Esophagus squamous epithelium (tissue), 5 donors: ENCODE data around the gene MCM9. TPM values are rescaled to one million over a fixed set of nuclear protein-coding genes. Genes with fewer than 3 reads are reported as not detected.
A peak's percentile ranks its signal among the peaks of the same experiment; 100 is the strongest.

ENCODE experiments used
- DNase-seq: peaks from one replicate; lab custom pipeline; 2025; lab: John Stamatoyannopoulos, UW
- H3K27ac ChIP-seq, 4 donors: fragments of 200-600 bp; sonication (generic); one replicate each; pipeline ENCODE4 v1.5.1; 2016 to 2019; ENCODE audit warnings: mild to moderate bottlenecking in 1 of 4
- H3K27me3 ChIP-seq, 4 donors: fragments of 200-600 bp; sonication (generic); 1 replicate in 3 of 4; 2 replicates in 1 of 4; pipeline versions ENCODE4 v1.5.1 to v1.6.0; 2017 to 2021; ENCODE audit warnings: antibody characterized with exemption in 1 of 4
- H3K36me3 ChIP-seq, 3 donors: fragments of 200-600 bp; sonication (generic); one replicate each; pipeline ENCODE4 v1.5.1; 2016 to 2019
- H3K4me1 ChIP-seq, 3 donors: fragments of 200-600 bp; sonication (generic); one replicate each; pipeline ENCODE4 v1.5.1; 2017 to 2019
- H3K4me3 ChIP-seq, 4 donors: fragments of 200-600 bp; sonication (generic); 1 replicate in 3 of 4; 2 replicates in 1 of 4; pipeline ENCODE4 v1.5.1; 2016 to 2019; ENCODE audit warnings: mild to moderate bottlenecking in 2 of 4, moderate library complexity in 1 of 4
- H3K9me3 ChIP-seq, 3 donors: fragments of 200-600 bp; sonication (generic); one replicate each; pipeline ENCODE4 v1.5.1; 2016 to 2019
- CTCF ChIP-seq, 6 experiments: fragments of 450-650 bp in 4 of 6; fragments of 200-600 bp in 2 of 6; sonication (generic) in 2 of 6; IDR thresholded peaks; one replicate each; pipeline ENCODE4 v1.5.1; 2016 to 2019; ENCODE audit warnings: antibody characterized with exemption in 6 of 6, mild to moderate bottlenecking in 4 of 6, moderate library complexity in 4 of 6
- POLR2A ChIP-seq, 4 donors: fragments of 450-650 bp; IDR thresholded peaks; one replicate each; pipeline ENCODE4 v1.6.1; 2017; ENCODE audit warnings: antibody characterized with exemption in 4 of 4, mild to moderate bottlenecking in 4 of 4, moderate library complexity in 3 of 4
- WGBS, 2 donors: methylation state at CpG; one replicate each; pipeline ENCODE4 v1.1.5; 2018; 5-methylcytosine and 5-hydroxymethylcytosine counted together
- intact Hi-C: fragments of 100-400 bp; cut with DNase I; formaldehyde crosslinking; loops from one replicate; pipeline ENCODE4 v1.15.0; 2022
- total RNA-seq, 4 donors: library from RNA; depleted of rRNA; stranded (reverse); fragments of >200 nt; gene quantifications; one replicate each; pipeline ENCODE4 v1.1.0, GENCODE V29; 2016
- donor health status: DM: yes; HTN: yes; CAD: no.

The MCM9 gene
- total RNA-seq, 4 donors from 2014 or later, result 11.1 to 22.3 (median 15.1) TPM

DNA sequence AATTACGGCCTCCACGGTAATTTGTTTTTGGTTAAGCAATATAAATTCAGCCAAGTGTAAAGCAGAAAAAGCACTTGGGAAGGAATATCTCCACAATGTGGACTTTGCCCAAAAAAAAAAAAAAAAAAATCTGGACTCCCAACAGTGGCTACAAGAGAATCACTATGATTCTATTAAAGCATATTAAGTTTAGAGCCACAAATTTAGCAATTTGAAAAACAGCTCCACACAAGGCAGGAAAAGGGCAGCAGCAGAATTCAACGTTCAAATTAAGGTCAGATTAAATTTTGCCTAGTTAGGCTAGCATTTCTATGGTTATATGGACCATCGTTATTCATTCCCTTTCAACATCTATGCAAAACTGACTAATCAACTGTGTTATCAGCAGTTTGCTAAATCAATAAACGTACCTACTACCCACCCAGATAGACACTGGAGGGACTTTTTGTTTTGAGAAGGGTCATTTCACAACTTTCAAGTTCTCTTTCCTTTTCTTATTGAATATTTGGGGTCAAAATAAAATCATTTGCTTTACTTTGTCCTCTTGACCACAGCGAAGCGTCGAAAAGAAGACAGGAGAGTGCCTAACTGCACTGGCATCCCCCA is 1.0 kb downstream of the MCM9 start:
- DNase-seq, result no peak
- H3K27me3 ChIP-seq, result no peaks in the 10 kb centered on the region
- H3K4me1 ChIP-seq, result peaks cover 0 to 35% (median 0%) of the 10 kb centered on the region in 3 donors
- peak overlapping the region in 3 of 4 donors; percentile 93 to 97 (median 96) for H3K27ac ChIP-seq
- peaks cover 0 to 27% (median 0%) of the 10 kb centered on the region in 3 donors for H3K36me3 ChIP-seq
- TF ChIP-seq POLR2A (IDR thresholded peaks at IDR 0.05), result no peak
- WGBS, 2 donors, result 21 to 24% methylated on average over 8 of the region's 8 CpGs
- H3K4me3 ChIP-seq, result peak overlapping the region; percentile 86 to 94 (median 90)
- intact Hi-C loops, result no loop called here
- no peaks in the 10 kb centered on the region for H3K9me3 ChIP-seq

DNA sequence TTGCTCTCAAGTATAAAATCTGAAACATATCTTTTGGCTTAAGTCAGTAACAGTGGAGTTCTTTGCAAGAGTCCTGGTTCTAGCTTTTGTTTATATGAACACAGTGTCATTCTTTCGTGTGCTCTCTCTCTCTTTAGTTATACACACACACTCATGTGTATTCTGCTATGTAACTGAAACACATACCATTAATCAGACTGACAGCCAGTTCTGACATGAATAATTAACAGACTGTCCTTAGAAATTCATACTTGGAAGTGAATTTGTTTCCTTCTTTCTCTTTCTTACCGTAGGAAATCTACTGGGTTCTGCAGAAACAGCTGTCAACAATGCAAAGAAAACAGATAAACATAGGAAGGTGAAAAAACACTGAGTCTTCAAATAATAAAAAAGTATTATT is 2.5 kb downstream of the MCM9 start:
- WGBS, 2 donors, result 22 to 35% methylated on average over 2 of the region's 2 CpGs

GRCh38 chr6:118931436-118931835 is 3.5 kb downstream of the MCM9 start:
- TF ChIP-seq CTCF (IDR thresholded peaks at IDR 0.05) (no peak), POLR2A (IDR thresholded peaks at IDR 0.05) (no peak)
- H3K4me3 ChIP-seq, result no peak overlapping the region
- H3K9me3 ChIP-seq, result no peaks in the 10 kb centered on the region
- H3K27me3 ChIP-seq, result no peaks in the 10 kb centered on the region
- intact Hi-C loops, result no loop called here
- H3K27ac ChIP-seq, result no peak overlapping the region
- peaks cover 0 to 51% (median 0%) of the 10 kb centered on the region in 3 donors for H3K36me3 ChIP-seq
- no peak for DNase-seq
- peaks cover 0 to 35% (median 0%) of the 10 kb centered on the region in 3 donors for H3K4me1 ChIP-seq
- 83% methylated on average over 5 of the region's 5 CpGs for WGBS, 2 donors

More for the DNA sequence above, 2.5 kb downstream of the MCM9 start:
- H3K9me3 ChIP-seq, result no peaks in the 10 kb centered on the region
- H3K4me3 ChIP-seq, result no peak overlapping the region
- intact Hi-C loops, result no loop called here
- peaks cover 0 to 42% (median 0%) of the 10 kb centered on the region in 3 donors for H3K36me3 ChIP-seq
- H3K4me1 ChIP-seq, result peaks cover 0 to 35% (median 0%) of the 10 kb centered on the region in 3 donors
- DNase-seq, result no peak
- no peaks in the 10 kb centered on the region for H3K27me3 ChIP-seq
- H3K27ac ChIP-seq, result no peak overlapping the region
- no peak for TF ChIP-seq POLR2A (IDR thresholded peaks at IDR 0.05)
- TF ChIP-seq CTCF (IDR thresholded peaks at IDR 0.05), result no peak

- TF ChIP-seq CTCF (IDR thresholded peaks at IDR 0.05), result no peak
- TF ChIP-seq POLR2A (IDR thresholded peaks at IDR 0.05), result no peak
- intact Hi-C loops, result no loop called here
- Histone ChIP-seq H3K27ac (no peak overlapping the region), H3K27me3 (no peaks in the 10 kb centered on the region), H3K4me3 (no peak overlapping the region), H3K36me3 (peaks cover 0 to 58% (median 0%) of the 10 kb centered on the region in 3 donors), H3K9me3 (no peaks in the 10 kb centered on the region), H3K4me1 (peaks cover 0 to 28% (median 0%) of the 10 kb centered on the region in 3 donors)
- DNase-seq, result no peak
- 95 to 97% methylated on average over 3 of the region's 3 CpGs for WGBS, 2 donors
Measured at GRCh38 chr6:118930680-118931079, 4.3 kb downstream of the MCM9 start.

DNA sequence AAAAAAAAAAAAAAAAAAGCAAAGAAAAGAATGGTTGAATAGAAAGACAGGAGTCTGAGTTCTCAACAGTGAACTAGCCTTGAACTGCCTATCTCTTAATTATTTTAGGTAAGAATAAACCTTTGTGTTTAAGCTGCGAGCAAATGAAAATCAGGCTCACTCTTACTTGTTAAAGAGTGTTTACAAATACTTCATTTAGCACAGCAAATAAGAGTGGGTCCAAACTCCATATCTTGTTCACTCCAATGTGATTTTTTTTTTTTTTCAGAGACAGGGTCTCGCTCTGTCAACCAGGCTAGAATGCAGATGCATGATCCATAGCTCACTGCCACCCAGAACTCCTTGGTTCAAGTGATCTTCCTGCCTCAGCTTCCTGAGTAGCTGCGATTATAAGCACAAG is 11.9 kb downstream of the MCM9 start:
- Histone ChIP-seq H3K27ac (no peak overlapping the region), H3K36me3 (peaks cover 0 to 93% (median 13%) of the 10 kb centered on the region in 3 donors), H3K27me3 (no peaks in the 10 kb centered on the region), H3K4me3 (no peak overlapping the region), H3K4me1 (no peaks in the 10 kb centered on the region), H3K9me3 (no peaks in the 10 kb centered on the region)
- intact Hi-C loops, result no loop called here
- 92 to 97% methylated on average over 3 of the region's 3 CpGs for WGBS, 2 donors
- TF ChIP-seq CTCF (IDR thresholded peaks at IDR 0.05) (no peak), POLR2A (IDR thresholded peaks at IDR 0.05) (no peak)
- no peak for DNase-seq
